ENCODE measurements around the gene STK24.

The STK24 gene

DNA sequence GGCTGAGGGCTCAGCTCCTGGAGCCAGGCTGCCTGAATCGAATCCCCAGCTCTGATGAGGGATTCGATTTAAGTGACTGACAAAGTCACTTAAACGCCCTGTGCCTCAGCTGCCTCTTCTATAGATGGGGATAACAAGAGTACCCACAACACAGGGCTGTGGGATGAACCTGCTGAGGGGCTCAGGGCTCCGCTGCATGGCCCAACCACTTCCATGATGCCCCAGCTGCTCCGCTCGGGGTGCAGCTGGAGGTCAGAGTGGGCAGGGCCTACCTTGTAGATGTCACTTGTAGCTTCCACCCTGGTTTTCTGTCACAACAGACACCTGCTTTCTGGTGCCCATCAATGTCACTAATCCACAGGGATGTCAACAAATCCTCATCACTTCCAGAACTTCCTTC lies 39.2 kb downstream of the STK24 start:
- Histone ChIP-seq H3K36me3 (ENCODE audit: insufficient read depth, low read length) (no peaks in the 10 kb centered on the region), H3K9ac (ENCODE audit: insufficient read length) (no peak overlapping the region), H3K9me3 (ENCODE audit: low read depth, low read length) (no peaks in the 10 kb centered on the region), H3K27ac (no peak overlapping the region), H3K4me3 (no peak overlapping the region)
- DNase-seq (ENCODE audit: low read depth, low spot score) = no peak
- TF ChIP-seq FOXP2 (optimal IDR thresholded peaks at IDR 0.05; ENCODE audit: control extremely low read depth, extremely low read length, insufficient read depth) (no peak), EZH2 (IDR thresholded peaks at IDR 0.05) (no peak), POLR2AphosphoS5 (IDR thresholded peaks at IDR 0.05; ENCODE audit: borderline replicate concordance, low read depth, low read length) (no peak)

DNA sequence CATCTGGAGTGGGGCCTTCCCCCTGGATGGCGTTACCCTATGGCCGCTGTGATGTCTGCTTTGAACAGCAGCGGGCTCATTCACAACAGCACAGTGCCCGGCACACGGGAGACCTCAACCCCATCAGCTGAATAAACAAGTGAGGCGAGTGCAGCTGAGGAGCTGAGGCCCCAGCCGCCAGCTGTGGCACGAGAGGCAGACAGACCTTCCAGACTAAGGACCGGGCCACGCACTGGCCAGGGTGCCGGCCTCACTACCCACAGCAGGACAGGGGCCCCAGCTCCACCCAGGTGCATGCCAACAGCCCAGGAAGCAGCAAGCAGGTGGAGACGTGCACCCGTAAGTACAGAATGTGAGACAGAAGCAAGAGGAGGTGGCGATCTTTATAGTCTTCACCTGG lies 39.6 kb downstream of the STK24 start:
- no peak for DNase-seq (ENCODE audit: low read depth, low spot score)
- Histone ChIP-seq H3K36me3 (ENCODE audit: insufficient read depth, low read length) (no peaks in the 10 kb centered on the region), H3K9me3 (ENCODE audit: low read depth, low read length) (no peaks in the 10 kb centered on the region), H3K9ac (ENCODE audit: insufficient read length) (no peak overlapping the region), H3K27ac (no peak overlapping the region), H3K4me3 (no peak overlapping the region)
- no peak for TF ChIP-seq EZH2 (IDR thresholded peaks at IDR 0.05)
- TF ChIP-seq FOXP2 (optimal IDR thresholded peaks at IDR 0.05; ENCODE audit: control extremely low read depth, extremely low read length, insufficient read depth) = no peak
- TF ChIP-seq POLR2AphosphoS5 (IDR thresholded peaks at IDR 0.05; ENCODE audit: borderline replicate concordance, low read depth, low read length) = no peak

GRCh38 chr13:98536729-98537128 lies 40.2 kb downstream of the STK24 start:
- TF ChIP-seq FOXP2 (optimal IDR thresholded peaks at IDR 0.05; ENCODE audit: control extremely low read depth, extremely low read length, insufficient read depth) (no peak), EZH2 (IDR thresholded peaks at IDR 0.05) (no peak), POLR2AphosphoS5 (IDR thresholded peaks at IDR 0.05; ENCODE audit: borderline replicate concordance, low read depth, low read length) (no peak)
- H3K9me3 ChIP-seq (ENCODE audit: low read depth, low read length) = no peaks in the 10 kb centered on the region
- no peak overlapping the region for H3K27ac ChIP-seq
- H3K36me3 ChIP-seq (ENCODE audit: insufficient read depth, low read length) = no peaks in the 10 kb centered on the region
- H3K9ac ChIP-seq (ENCODE audit: insufficient read length) = no peak overlapping the region
- no peak overlapping the region for H3K4me3 ChIP-seq
- DNase-seq (ENCODE audit: low read depth, low spot score) = no peak

DNA sequence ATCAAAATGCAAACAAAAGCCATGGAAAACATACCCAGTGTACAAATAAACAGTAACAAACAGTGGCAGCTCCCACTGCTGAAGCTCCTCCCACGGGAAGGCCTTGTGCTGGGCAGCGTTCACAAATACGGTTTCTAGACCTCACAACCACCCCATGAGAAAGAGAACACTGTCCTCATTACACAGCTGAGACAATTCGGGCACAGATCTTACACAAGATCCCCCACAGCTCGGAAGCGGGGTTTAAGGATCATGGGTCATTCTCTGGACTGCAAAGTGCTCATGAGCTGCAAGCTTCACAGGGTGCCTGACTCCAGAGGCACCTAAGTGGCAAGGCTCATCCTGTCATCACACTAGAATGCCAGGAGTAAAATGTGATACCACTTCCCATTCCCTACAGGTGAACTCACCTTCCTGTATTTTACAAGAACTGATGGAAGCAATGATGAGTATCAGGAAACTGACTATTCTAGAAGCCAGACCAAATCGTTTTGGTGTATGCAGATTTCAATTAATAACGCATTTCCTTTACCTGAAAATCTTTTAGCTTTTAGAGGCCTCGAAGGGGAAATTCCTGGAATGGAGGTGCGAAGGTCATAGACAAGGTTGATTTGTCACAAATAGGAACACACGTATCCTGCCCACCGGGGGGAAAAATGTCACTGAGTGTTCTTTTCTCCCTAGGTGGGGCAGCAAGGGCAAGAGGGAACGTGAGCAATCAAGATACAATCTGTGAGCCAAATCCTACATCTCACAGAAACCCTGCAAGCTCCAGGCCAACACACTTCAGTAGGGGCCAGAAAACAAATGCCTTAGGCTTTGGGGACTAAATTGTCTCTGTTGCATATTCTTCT lies 41.2 kb downstream of the STK24 start:
- TF ChIP-seq EZH2 (IDR thresholded peaks at IDR 0.05) (no peak), POLR2AphosphoS5 (IDR thresholded peaks at IDR 0.05; ENCODE audit: borderline replicate concordance, low read depth, low read length) (no peak), FOXP2 (optimal IDR thresholded peaks at IDR 0.05; ENCODE audit: control extremely low read depth, extremely low read length, insufficient read depth) (no peak)
- H3K36me3 ChIP-seq (ENCODE audit: insufficient read depth, low read length) = no peaks in the 10 kb centered on the region

DNA sequence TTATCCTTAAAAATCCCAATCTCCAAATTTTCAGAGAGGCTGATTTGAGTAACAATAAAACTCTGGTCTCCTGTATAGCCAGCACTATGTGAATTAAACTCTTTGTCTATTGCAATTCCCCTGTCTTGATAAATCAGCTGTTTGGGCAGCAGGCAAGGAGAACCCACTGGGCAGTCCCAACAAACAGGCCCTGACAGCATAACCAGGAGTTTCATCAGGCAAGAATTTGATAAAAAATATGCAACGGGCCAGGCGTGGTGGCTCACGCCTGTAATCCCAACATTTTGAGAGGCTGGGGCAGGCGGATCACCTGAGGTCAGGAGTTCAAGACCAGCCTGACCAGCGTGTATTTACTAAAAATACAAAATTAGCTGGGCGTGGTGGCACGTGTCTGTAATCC lies 42.1 kb downstream of the STK24 start:
- Histone ChIP-seq H3K9me3 (ENCODE audit: low read depth, low read length) (no peaks in the 10 kb centered on the region), H3K27ac (no peak overlapping the region), H3K9ac (ENCODE audit: insufficient read length) (no peak overlapping the region), H3K4me3 (no peak overlapping the region), H3K36me3 (ENCODE audit: insufficient read depth, low read length) (no peaks in the 10 kb centered on the region)
- no peak for TF ChIP-seq POLR2AphosphoS5 (IDR thresholded peaks at IDR 0.05; ENCODE audit: borderline replicate concordance, low read depth, low read length)
- TF ChIP-seq FOXP2 (optimal IDR thresholded peaks at IDR 0.05; ENCODE audit: control extremely low read depth, extremely low read length, insufficient read depth) = no peak
- no peak for TF ChIP-seq EZH2 (IDR thresholded peaks at IDR 0.05)
- no peak for DNase-seq (ENCODE audit: low read depth, low spot score)

More for the DNA sequence above, 41.2 kb downstream of the STK24 start:
- no peak for DNase-seq (ENCODE audit: low read depth, low spot score)
- H3K27ac ChIP-seq = no peak overlapping the region
- H3K9ac ChIP-seq (ENCODE audit: insufficient read length) = no peak overlapping the region
- H3K9me3 ChIP-seq (ENCODE audit: low read depth, low read length) = no peaks in the 10 kb centered on the region
- no peak overlapping the region for H3K4me3 ChIP-seq

DNA sequence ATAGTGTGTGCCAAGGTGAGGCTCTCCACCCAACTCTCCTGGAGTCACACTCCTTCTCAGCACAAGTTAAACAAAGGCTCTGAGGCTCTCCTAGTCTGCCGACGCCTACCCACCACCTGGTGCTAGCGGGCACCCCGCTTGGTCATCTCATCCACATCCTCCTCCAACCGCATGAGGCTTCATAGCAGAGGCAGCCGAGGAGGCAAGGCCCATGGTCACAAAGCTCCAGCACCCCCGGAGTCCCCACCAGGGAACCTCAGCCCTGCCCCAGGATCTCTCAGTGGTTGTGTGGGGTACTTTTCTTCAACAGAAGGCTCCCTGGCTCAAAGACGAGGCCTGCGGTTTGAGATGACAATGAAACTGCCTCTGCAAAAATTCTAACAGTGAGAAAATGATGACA lies 43.0 kb downstream of the STK24 start:
- no peaks in the 10 kb centered on the region for H3K9me3 ChIP-seq (ENCODE audit: low read depth, low read length)
- TF ChIP-seq EZH2 (IDR thresholded peaks at IDR 0.05) (no peak), FOXP2 (optimal IDR thresholded peaks at IDR 0.05; ENCODE audit: control extremely low read depth, extremely low read length, insufficient read depth) (no peak), POLR2AphosphoS5 (IDR thresholded peaks at IDR 0.05; ENCODE audit: borderline replicate concordance, low read depth, low read length) (no peak)
- no peak overlapping the region for H3K9ac ChIP-seq (ENCODE audit: insufficient read length)
- no peak for DNase-seq (ENCODE audit: low read depth, low spot score)
- H3K36me3 ChIP-seq (ENCODE audit: insufficient read depth, low read length) = no peaks in the 10 kb centered on the region
- H3K4me3 ChIP-seq = no peak overlapping the region
- H3K27ac ChIP-seq = no peak overlapping the region

GRCh38 chr13:98532254-98532653 lies 44.7 kb downstream of the STK24 start:
- H3K36me3 ChIP-seq (ENCODE audit: insufficient read depth, low read length) = no peaks in the 10 kb centered on the region
- no peak overlapping the region for H3K9ac ChIP-seq (ENCODE audit: insufficient read length)
- no peak for TF ChIP-seq POLR2AphosphoS5 (IDR thresholded peaks at IDR 0.05; ENCODE audit: borderline replicate concordance, low read depth, low read length)
- no peak for TF ChIP-seq FOXP2 (optimal IDR thresholded peaks at IDR 0.05; ENCODE audit: control extremely low read depth, extremely low read length, insufficient read depth)
- no peak for TF ChIP-seq EZH2 (IDR thresholded peaks at IDR 0.05)

GRCh38 chr13:98530217-98530616 lies 46.7 kb downstream of the STK24 start:
- DNase-seq (ENCODE audit: low read depth, low spot score) = no peak
- Histone ChIP-seq H3K27ac (no peak overlapping the region), H3K9ac (ENCODE audit: insufficient read length) (no peak overlapping the region), H3K9me3 (ENCODE audit: low read depth, low read length) (no peaks in the 10 kb centered on the region), H3K4me3 (no peak overlapping the region), H3K36me3 (ENCODE audit: insufficient read depth, low read length) (no peaks in the 10 kb centered on the region)
- TF ChIP-seq POLR2AphosphoS5 (IDR thresholded peaks at IDR 0.05; ENCODE audit: borderline replicate concordance, low read depth, low read length) (no peak), FOXP2 (optimal IDR thresholded peaks at IDR 0.05; ENCODE audit: control extremely low read depth, extremely low read length, insufficient read depth) (no peak), EZH2 (IDR thresholded peaks at IDR 0.05) (no peak)

More at GRCh38 chr13:98532254-98532653, 44.7 kb downstream of the STK24 start:
- H3K27ac ChIP-seq = no peak overlapping the region
- no peak for DNase-seq (ENCODE audit: low read depth, low spot score)
- no peaks in the 10 kb centered on the region for H3K9me3 ChIP-seq (ENCODE audit: low read depth, low read length)
- no peak overlapping the region for H3K4me3 ChIP-seq
